ENCODE results near the gene MRPL44.
A peak's percentile ranks its signal among the peaks of the same experiment; 100 is the strongest.

MRPL44 gene

GRCh38 chr2:223952280-223952968 is 4.8 kb upstream of the MRPL44 start:
- H3K4me3 ChIP-seq (replicated peaks; ENCODE audit: low read depth, low read length), result no peak overlapping the region
- no peak for TF ChIP-seq CTCF (IDR thresholded peaks at IDR 0.05; ENCODE audit: low read length, missing control alignments)
- no peak for DNase-seq (ENCODE audit: low read depth)

- H3K4me3 ChIP-seq (replicated peaks; ENCODE audit: low read depth, low read length), result no peak overlapping the region
- TF ChIP-seq CTCF (IDR thresholded peaks at IDR 0.05; ENCODE audit: low read length, missing control alignments), result peak; percentile 2
- peak; percentile 91 for DNase-seq (ENCODE audit: low read depth)
These were observed 2.9 kb upstream of the MRPL44 start for GRCh38 chr2:223954401-223954800.

- H3K4me3 ChIP-seq (replicated peaks; ENCODE audit: low read depth, low read length), result no peak overlapping the region
- TF ChIP-seq CTCF (IDR thresholded peaks at IDR 0.05; ENCODE audit: low read length, missing control alignments), result no peak
- DNase-seq (ENCODE audit: low read depth), result no peak
These were observed 963 bp upstream of the MRPL44 start for GRCh38 chr2:223956300-223956699.

GRCh38 chr2:223959688-223960087 is 2.4 kb downstream of the MRPL44 start:
- peak; percentile 53 for DNase-seq (ENCODE audit: low read depth)
- H3K4me3 ChIP-seq (replicated peaks; ENCODE audit: low read depth, low read length), result peak overlapping the region; percentile 6
- no peak for TF ChIP-seq CTCF (IDR thresholded peaks at IDR 0.05; ENCODE audit: low read length, missing control alignments)

GRCh38 chr2:223967981-223968380 is 10.7 kb downstream of the MRPL44 start:
- no peak for DNase-seq (ENCODE audit: low read depth)
- no peak for TF ChIP-seq CTCF (IDR thresholded peaks at IDR 0.05; ENCODE audit: low read length, missing control alignments)
- H3K4me3 ChIP-seq (replicated peaks; ENCODE audit: low read depth, low read length), result no peak overlapping the region

GRCh38 chr2:223969315-223969714 is 12.1 kb downstream of the MRPL44 start:
- TF ChIP-seq CTCF (IDR thresholded peaks at IDR 0.05; ENCODE audit: low read length, missing control alignments), result no peak
- no peak for DNase-seq (ENCODE audit: low read depth)
- H3K4me3 ChIP-seq (replicated peaks; ENCODE audit: low read depth, low read length), result no peak overlapping the region

- TF ChIP-seq CTCF (IDR thresholded peaks at IDR 0.05; ENCODE audit: low read length, missing control alignments), result no peak
- H3K4me3 ChIP-seq (replicated peaks; ENCODE audit: low read depth, low read length), result no peak overlapping the region
- DNase-seq (ENCODE audit: low read depth), result no peak
These were observed 12.6 kb downstream of the MRPL44 start for GRCh38 chr2:223969856-223970255.

Data from fibroblast of pulmonary artery (primary cell).